Measurements from ENCODE around the gene LONRF3.
"Not testable (repeated sequence)": the region's sequence is repeated elsewhere in the genome, so short reads cannot be mapped to it uniquely, and the experiment has no call there.

Gene LONRF3

GRCh38 chrX:119029656-119030055, 55.2 kb downstream of the LONRF3 start:
- H3K4me1 ChIP-seq (ENCODE audit: control extremely low read depth in 1 of 4, control insufficient read depth in 4 of 4, insufficient read depth in 4 of 4, low read length in 3 of 4); H3K27me3 ChIP-seq (replicated peaks in 2 of 5; ENCODE audit: control insufficient read depth in 4 of 5, insufficient read depth in 5 of 5, low read length in 4 of 5); H3K27ac ChIP-seq (ENCODE audit: insufficient read depth in 1 of 2, low read depth in 1 of 2, low read length in 2 of 2, poor library complexity in 1 of 2, severe bottlenecking in 2 of 2); POLR2A ChIA-PET; DNase-seq; CTCF ChIA-PET; H3K4me3 ChIP-seq (ENCODE audit: control insufficient read depth in 1 of 7, extremely low read depth in 1 of 7, insufficient read depth in 4 of 7, low read depth in 2 of 7, low read length in 6 of 7); H3K9me3 ChIP-seq (ENCODE audit: control extremely low read depth in 1 of 5, control insufficient read depth in 4 of 5, insufficient read depth in 2 of 5, low read depth in 1 of 5, low read length in 4 of 5); H3K36me3 ChIP-seq (ENCODE audit: control insufficient read depth in 4 of 4, insufficient read depth in 4 of 4, low read length in 3 of 4): not testable (repeated sequence)
- no CpG with 5 or more reads among the region's 10 CpGs for WGBS (ENCODE audit: insufficient coverage)

GRCh38 chrX:119030990-119031389, 56.6 kb downstream of the LONRF3 start:
- Histone ChIP-seq H3K4me3 (ENCODE audit: control insufficient read depth in 1 of 7, extremely low read depth in 1 of 7, insufficient read depth in 4 of 7, low read depth in 2 of 7, low read length in 6 of 7) (no peak overlapping the region), H3K36me3 (ENCODE audit: control insufficient read depth in 4 of 4, insufficient read depth in 4 of 4, low read length in 3 of 4) (no peaks in the 10 kb centered on the region), H3K4me1 (ENCODE audit: control extremely low read depth in 1 of 4, control insufficient read depth in 4 of 4, insufficient read depth in 4 of 4, low read length in 3 of 4) (no peaks in the 10 kb centered on the region), H3K27ac (ENCODE audit: insufficient read depth in 1 of 2, low read depth in 1 of 2, low read length in 2 of 2, poor library complexity in 1 of 2, severe bottlenecking in 2 of 2) (no peak overlapping the region), H3K9me3 (ENCODE audit: control extremely low read depth in 1 of 5, control insufficient read depth in 4 of 5, insufficient read depth in 2 of 5, low read depth in 1 of 5, low read length in 4 of 5) (peaks cover 0 to 3% (median 0%) of the 10 kb centered on the region in 5 experiments), H3K27me3 (replicated peaks in 2 of 5; ENCODE audit: control insufficient read depth in 4 of 5, insufficient read depth in 5 of 5, low read length in 4 of 5) (no peaks in the 10 kb centered on the region)
- ChIA-PET POLR2A (no interaction called here), CTCF (interaction anchor here (1.5 kb wide), 1 partner anchor 15 kb away, joined by 3 read pairs; no protein-coding TSS in a partner anchor)
- DNase-seq: no peak

DNA sequence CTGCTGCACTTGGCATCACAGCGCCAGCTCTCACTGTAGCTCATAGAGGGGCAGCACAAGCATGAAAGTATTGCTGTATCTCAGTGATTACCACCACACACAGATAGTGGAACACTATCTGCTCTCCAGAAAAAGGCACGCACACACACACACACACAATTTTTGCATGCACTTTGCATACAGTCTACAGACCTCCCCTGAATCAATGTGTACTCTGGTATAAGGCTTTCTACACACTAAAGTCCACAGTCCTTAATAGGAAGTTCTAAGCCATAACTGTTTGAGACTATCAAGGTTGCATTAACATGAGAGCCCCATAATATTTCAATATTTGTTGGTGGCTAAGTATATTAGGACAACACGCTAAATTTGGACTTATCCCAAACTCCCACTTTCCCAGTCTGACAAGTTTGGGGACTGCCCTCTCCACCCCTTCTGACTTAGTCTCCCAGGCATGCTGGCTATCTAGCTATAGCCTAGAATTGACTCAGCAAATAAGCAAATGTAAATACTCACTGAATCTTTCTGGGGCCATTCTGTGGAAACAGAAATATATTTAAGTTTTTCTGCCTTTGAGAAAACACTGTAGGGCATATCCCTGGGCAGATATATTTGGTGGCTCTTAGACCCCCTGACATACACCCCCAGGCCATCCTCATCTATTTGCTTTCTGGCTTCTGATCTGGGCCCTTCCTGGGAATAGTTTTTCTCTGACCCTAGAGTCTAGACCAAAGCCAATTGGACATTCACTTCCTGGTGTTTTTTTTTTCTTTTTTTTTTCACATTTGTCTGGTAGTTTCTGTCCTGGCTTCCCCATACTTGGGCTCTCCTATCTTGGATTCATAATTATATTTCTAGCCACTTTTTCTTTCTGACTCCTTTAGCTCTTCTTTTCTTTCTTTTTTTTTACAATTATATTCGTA, 62.0 kb downstream of the LONRF3 start:
- no peaks in the 10 kb centered on the region for H3K4me1 ChIP-seq (ENCODE audit: control extremely low read depth in 1 of 4, control insufficient read depth in 4 of 4, insufficient read depth in 4 of 4, low read length in 3 of 4)
- H3K9me3 ChIP-seq (ENCODE audit: control extremely low read depth in 1 of 5, control insufficient read depth in 4 of 5, insufficient read depth in 2 of 5, low read depth in 1 of 5, low read length in 4 of 5): peaks cover 0 to 3% (median 0%) of the 10 kb centered on the region in 5 experiments
- no peaks in the 10 kb centered on the region for H3K36me3 ChIP-seq (ENCODE audit: control insufficient read depth in 4 of 4, insufficient read depth in 4 of 4, low read length in 3 of 4)
- no peak overlapping the region for H3K27ac ChIP-seq (ENCODE audit: insufficient read depth in 1 of 2, low read depth in 1 of 2, low read length in 2 of 2, poor library complexity in 1 of 2, severe bottlenecking in 2 of 2)
- WGBS (ENCODE audit: insufficient coverage): 100% methylated on average over 2 of the region's 4 CpGs
- H3K4me3 ChIP-seq (ENCODE audit: control insufficient read depth in 1 of 7, extremely low read depth in 1 of 7, insufficient read depth in 4 of 7, low read depth in 2 of 7, low read length in 6 of 7): no peak overlapping the region
- ChIA-PET CTCF (no interaction called here), POLR2A (interaction anchor here (0.7 kb wide), 1 partner anchor 213 kb away, joined by 3 read pairs; the partner anchor contains the start of gene ZCCHC12)
- DNase-seq: no peak
- no peaks in the 10 kb centered on the region for H3K27me3 ChIP-seq (replicated peaks in 2 of 5; ENCODE audit: control insufficient read depth in 4 of 5, insufficient read depth in 5 of 5, low read length in 4 of 5)

DNA sequence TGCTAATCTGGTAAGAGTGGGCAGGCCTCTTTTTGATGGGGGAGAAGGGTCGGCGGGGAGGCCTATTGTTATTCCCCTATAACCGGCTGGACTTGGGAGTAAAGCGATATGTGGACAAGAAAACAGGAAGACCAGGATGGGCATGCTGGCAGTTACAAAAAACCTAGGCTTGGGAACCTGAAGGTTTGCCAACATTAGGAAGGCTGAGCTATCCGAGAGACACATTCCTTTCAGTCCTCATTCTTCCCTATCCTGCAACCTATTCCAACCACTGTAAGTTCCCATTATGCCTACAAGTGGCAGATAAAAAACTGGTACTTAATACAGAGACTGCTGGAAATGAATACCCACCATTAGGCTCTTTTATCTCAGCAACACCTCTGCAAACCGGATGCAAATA, 66.0 kb downstream of the LONRF3 start:
- no peak for DNase-seq
- H3K9me3 ChIP-seq (ENCODE audit: control extremely low read depth in 1 of 5, control insufficient read depth in 4 of 5, insufficient read depth in 2 of 5, low read depth in 1 of 5, low read length in 4 of 5): no peaks in the 10 kb centered on the region
- ChIA-PET POLR2A (no interaction called here), CTCF (no interaction called here)
- H3K36me3 ChIP-seq (ENCODE audit: control insufficient read depth in 4 of 4, insufficient read depth in 4 of 4, low read length in 3 of 4): no peaks in the 10 kb centered on the region
- 93% methylated on average over 3 of the region's 6 CpGs for WGBS (ENCODE audit: insufficient coverage)
- H3K4me1 ChIP-seq (ENCODE audit: control extremely low read depth in 1 of 4, control insufficient read depth in 4 of 4, insufficient read depth in 4 of 4, low read length in 3 of 4): no peaks in the 10 kb centered on the region
- H3K27me3 ChIP-seq (replicated peaks in 2 of 5; ENCODE audit: control insufficient read depth in 4 of 5, insufficient read depth in 5 of 5, low read length in 4 of 5): no peaks in the 10 kb centered on the region
- no peak overlapping the region for H3K27ac ChIP-seq (ENCODE audit: insufficient read depth in 1 of 2, low read depth in 1 of 2, low read length in 2 of 2, poor library complexity in 1 of 2, severe bottlenecking in 2 of 2)
- no peak overlapping the region for H3K4me3 ChIP-seq (ENCODE audit: control insufficient read depth in 1 of 7, extremely low read depth in 1 of 7, insufficient read depth in 4 of 7, low read depth in 2 of 7, low read length in 6 of 7)

DNA sequence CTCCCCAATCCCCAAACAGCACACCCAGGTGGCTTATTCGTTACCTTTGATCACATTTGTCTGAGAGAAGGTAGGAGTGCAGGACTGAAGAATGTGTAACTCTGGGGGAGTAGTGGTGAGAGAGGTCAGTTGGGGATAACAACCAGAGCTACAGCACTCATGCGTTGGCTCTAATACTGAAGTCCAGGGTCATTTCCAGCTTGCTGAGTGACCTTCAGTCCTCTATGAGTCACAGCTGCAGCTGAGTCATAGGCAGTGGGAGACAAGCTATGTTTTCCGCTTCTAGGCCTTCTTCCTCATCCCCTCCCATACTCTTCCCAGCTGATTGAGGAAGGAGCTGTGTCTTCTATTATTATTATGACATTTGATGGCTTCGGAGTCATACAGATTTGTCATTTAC, 66.8 kb downstream of the LONRF3 start:
- CTCF ChIA-PET: no interaction called here
- no peak overlapping the region for H3K4me3 ChIP-seq (ENCODE audit: control insufficient read depth in 1 of 7, extremely low read depth in 1 of 7, insufficient read depth in 4 of 7, low read depth in 2 of 7, low read length in 6 of 7)
- no peaks in the 10 kb centered on the region for H3K9me3 ChIP-seq (ENCODE audit: control extremely low read depth in 1 of 5, control insufficient read depth in 4 of 5, insufficient read depth in 2 of 5, low read depth in 1 of 5, low read length in 4 of 5)
- POLR2A ChIA-PET: no interaction called here
- H3K4me1 ChIP-seq (ENCODE audit: control extremely low read depth in 1 of 4, control insufficient read depth in 4 of 4, insufficient read depth in 4 of 4, low read length in 3 of 4): no peaks in the 10 kb centered on the region
- no peaks in the 10 kb centered on the region for H3K36me3 ChIP-seq (ENCODE audit: control insufficient read depth in 4 of 4, insufficient read depth in 4 of 4, low read length in 3 of 4)
- no peak overlapping the region for H3K27ac ChIP-seq (ENCODE audit: insufficient read depth in 1 of 2, low read depth in 1 of 2, low read length in 2 of 2, poor library complexity in 1 of 2, severe bottlenecking in 2 of 2)
- DNase-seq: no peak
- H3K27me3 ChIP-seq (replicated peaks in 2 of 5; ENCODE audit: control insufficient read depth in 4 of 5, insufficient read depth in 5 of 5, low read length in 4 of 5): no peaks in the 10 kb centered on the region
- WGBS (ENCODE audit: insufficient coverage): no CpG with 5 or more reads among the region's 4 CpGs

DNA sequence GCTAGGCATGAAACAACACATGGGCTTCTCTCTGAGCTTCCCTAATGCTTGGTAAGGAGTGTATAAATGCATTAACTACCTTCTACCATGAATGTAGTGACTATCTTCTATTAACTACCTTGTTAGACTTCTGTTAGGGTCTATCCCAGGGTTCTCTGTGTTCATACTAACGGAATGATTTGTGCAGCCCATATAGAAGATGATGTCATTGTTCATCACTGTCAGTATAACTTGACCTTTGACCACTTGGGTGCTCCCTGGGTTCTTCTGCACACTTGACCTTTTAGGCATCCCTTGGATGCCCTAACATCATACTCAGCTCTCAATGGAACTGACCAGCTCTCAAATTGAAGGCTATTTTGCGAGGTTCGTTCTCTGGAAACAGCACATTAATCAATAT, 67.6 kb downstream of the LONRF3 start:
- ChIA-PET CTCF (no interaction called here), POLR2A (no interaction called here)
- no peaks in the 10 kb centered on the region for H3K4me1 ChIP-seq (ENCODE audit: control extremely low read depth in 1 of 4, control insufficient read depth in 4 of 4, insufficient read depth in 4 of 4, low read length in 3 of 4)
- H3K9me3 ChIP-seq (ENCODE audit: control extremely low read depth in 1 of 5, control insufficient read depth in 4 of 5, insufficient read depth in 2 of 5, low read depth in 1 of 5, low read length in 4 of 5): no peaks in the 10 kb centered on the region
- no peak for DNase-seq
- H3K36me3 ChIP-seq (ENCODE audit: control insufficient read depth in 4 of 4, insufficient read depth in 4 of 4, low read length in 3 of 4): no peaks in the 10 kb centered on the region
- H3K4me3 ChIP-seq (ENCODE audit: control insufficient read depth in 1 of 7, extremely low read depth in 1 of 7, insufficient read depth in 4 of 7, low read depth in 2 of 7, low read length in 6 of 7): no peak overlapping the region
- H3K27me3 ChIP-seq (replicated peaks in 2 of 5; ENCODE audit: control insufficient read depth in 4 of 5, insufficient read depth in 5 of 5, low read length in 4 of 5): no peaks in the 10 kb centered on the region
- 82% methylated on average over 3 of the region's 3 CpGs for WGBS (ENCODE audit: insufficient coverage)
- no peak overlapping the region for H3K27ac ChIP-seq (ENCODE audit: insufficient read depth in 1 of 2, low read depth in 1 of 2, low read length in 2 of 2, poor library complexity in 1 of 2, severe bottlenecking in 2 of 2)

- WGBS (ENCODE audit: insufficient coverage): 63% methylated on average over 1 of the region's 1 CpG
- H3K27ac ChIP-seq (ENCODE audit: insufficient read depth in 1 of 2, low read depth in 1 of 2, low read length in 2 of 2, poor library complexity in 1 of 2, severe bottlenecking in 2 of 2): no peak overlapping the region
- POLR2A ChIA-PET: no interaction called here
- no peak for DNase-seq
- H3K36me3 ChIP-seq (ENCODE audit: control insufficient read depth in 4 of 4, insufficient read depth in 4 of 4, low read length in 3 of 4): no peaks in the 10 kb centered on the region
- no peaks in the 10 kb centered on the region for H3K27me3 ChIP-seq (replicated peaks in 2 of 5; ENCODE audit: control insufficient read depth in 4 of 5, insufficient read depth in 5 of 5, low read length in 4 of 5)
- no peaks in the 10 kb centered on the region for H3K9me3 ChIP-seq (ENCODE audit: control extremely low read depth in 1 of 5, control insufficient read depth in 4 of 5, insufficient read depth in 2 of 5, low read depth in 1 of 5, low read length in 4 of 5)
- no peak overlapping the region for H3K4me3 ChIP-seq (ENCODE audit: control insufficient read depth in 1 of 7, extremely low read depth in 1 of 7, insufficient read depth in 4 of 7, low read depth in 2 of 7, low read length in 6 of 7)
- H3K4me1 ChIP-seq (ENCODE audit: control extremely low read depth in 1 of 4, control insufficient read depth in 4 of 4, insufficient read depth in 4 of 4, low read length in 3 of 4): no peaks in the 10 kb centered on the region
- CTCF ChIA-PET: no interaction called here
Measured at GRCh38 chrX:119042996-119043395, 68.6 kb downstream of the LONRF3 start.
